Lung (tissue), 12 donors: Measurements from ENCODE around the gene PLEKHG4B. TPM values are rescaled to one million over a fixed set of nuclear protein-coding genes. Genes with fewer than 3 reads are reported as not detected.
A peak's percentile ranks its signal among the peaks of the same experiment; 100 is the strongest.

Experiments used
- ATAC-seq: fragments of 200-7000 bp; cut with Tn5 transposase; one replicate; pipeline ENCODE4 v1.9.1; 2020; ENCODE audit warnings: moderate number of reproducible peaks; ENCODE audit not compliant: insufficient read depth, low FRiP score
- DNase-seq, 3 donors: peaks; one replicate each; pipeline ENCODE4 v3.0.0-alpha.2; 2013 to 2017
- H3K27ac ChIP-seq, 2 donors: one replicate each; pipeline ENCODE4 v1.5.1; 2013; ENCODE audit warnings: mild to moderate bottlenecking in 2 of 2, moderate library complexity in 2 of 2, control low read depth in 1 of 2, inconsistent platforms in 1 of 2, low read depth in 1 of 2, low read length in 1 of 2
- H3K27me3 ChIP-seq, 3 donors: one replicate each; pipeline ENCODE4 v1.5.1; 2013; ENCODE audit warnings: low read length in 2 of 3; ENCODE audit not compliant: control insufficient read depth in 3 of 3, insufficient read depth in 3 of 3
- H3K36me3 ChIP-seq, 4 donors: one replicate each; pipeline ENCODE4 v1.5.1; 2013; ENCODE audit warnings: low read length in 4 of 4, mild to moderate bottlenecking in 1 of 4, moderate library complexity in 1 of 4; ENCODE audit not compliant: control insufficient read depth in 4 of 4, insufficient read depth in 4 of 4
- H3K4me1 ChIP-seq, 5 donors: one replicate each; pipeline ENCODE4 v1.5.1; 2013; ENCODE audit warnings: low read length in 5 of 5, mild to moderate bottlenecking in 2 of 5, moderate library complexity in 1 of 5; ENCODE audit not compliant: control insufficient read depth in 5 of 5, insufficient read depth in 5 of 5
- H3K4me3 ChIP-seq: one replicate; pipeline ENCODE4 v1.5.1; 2013; ENCODE audit warnings: mild to moderate bottlenecking, control low read depth, moderate library complexity
- H3K9ac ChIP-seq, 2 donors: one replicate each; pipeline ENCODE4 v1.5.1; 2013; ENCODE audit warnings: low read length in 2 of 2, control low read depth in 1 of 2; ENCODE audit not compliant: insufficient read depth in 1 of 2
- H3K9me3 ChIP-seq, 4 donors: one replicate each; pipeline ENCODE4 v1.5.1; 2013; ENCODE audit warnings: low read length in 3 of 4, mild to moderate bottlenecking in 1 of 4, moderate library complexity in 1 of 4; ENCODE audit not compliant: control insufficient read depth in 4 of 4, insufficient read depth in 3 of 4
- CTCF ChIP-seq: IDR thresholded peaks from 2 replicates; pipeline ENCODE4 v1.5.1; 2012; ENCODE audit warnings: mild to moderate bottlenecking; ENCODE audit errors: control extremely low read depth, extremely low read depth
- WGBS, 2 donors: extraction: QIAGEN DNeasy Blood & Tissue Kit; methylation state at CpG; one replicate each; pipeline ENCODE4 v1.1.7; 2013; 5-methylcytosine and 5-hydroxymethylcytosine counted together
- polyA plus RNA-seq, 2 donors: library from polyadenylated mRNA; stranded (reverse); fragments of 200-250 nt; gene quantifications; one replicate each; pipeline ENCODE4 v1.2.1, GENCODE V29; 2013
- total RNA-seq, 2 donors: library from RNA; depleted of rRNA in 1 of 2; stranded (reverse); fragments of >200 nt in 1 of 2; gene quantifications; one replicate each; pipeline ENCODE4 v1.2.1, GENCODE V29; 2014 to 2021
- donor health status: control.
- donor health status: control.
- donor health status: Bipolar disorder and iron deficiency.
- donor health status: healthy.
- donor health status: DM: yes; HTN: yes; CAD: no.

The PLEKHG4B gene
- total and polyA plus RNA-seq, 4 donors: 0.24 to 4.7 (median 3.0) TPM

- Histone ChIP-seq H3K36me3 (no peaks in the 10 kb centered on the region), H3K27me3 (peaks cover 0 to 7% (median 6%) of the 10 kb centered on the region in 3 donors), H3K4me3 (no peak overlapping the region), H3K9me3 (peaks cover 0 to 2% (median 0%) of the 10 kb centered on the region in 4 donors), H3K9ac (no peak overlapping the region), H3K27ac (no peak overlapping the region), H3K4me1 (peaks cover 0 to 5% (median 0%) of the 10 kb centered on the region in 5 donors)
- no peak for TF ChIP-seq CTCF
- WGBS, 2 donors: 69 to 72% methylated on average over 17 of the region's 17 CpGs
- peak in 1 of 3 donors; percentile 53 for DNase-seq
- no peak for ATAC-seq
These were observed 13.8 kb upstream of the PLEKHG4B start for GRCh38 chr5:77957-78804.

GRCh38 chr5:78805-79149 is 13.2 kb upstream of the PLEKHG4B start:
- Histone ChIP-seq H3K9ac (no peak overlapping the region), H3K36me3 (no peaks in the 10 kb centered on the region), H3K27ac (no peak overlapping the region), H3K27me3 (peaks cover 0 to 7% (median 6%) of the 10 kb centered on the region in 3 donors), H3K9me3 (peaks cover 0 to 2% (median 0%) of the 10 kb centered on the region in 4 donors), H3K4me1 (peaks cover 0 to 5% (median 0%) of the 10 kb centered on the region in 5 donors), H3K4me3 (no peak overlapping the region)
- WGBS, 2 donors: 71 to 77% methylated on average over 2 of the region's 2 CpGs
- TF ChIP-seq CTCF: no peak
- DNase-seq: no peak
- ATAC-seq: no peak

- Histone ChIP-seq H3K4me3 (no peak overlapping the region), H3K4me1 (peaks cover 0 to 5% (median 0%) of the 10 kb centered on the region in 5 donors), H3K27me3 (peaks cover 0 to 7% (median 6%) of the 10 kb centered on the region in 3 donors), H3K9me3 (peaks cover 0 to 2% (median 0%) of the 10 kb centered on the region in 4 donors), H3K27ac (no peak overlapping the region), H3K9ac (no peak overlapping the region), H3K36me3 (no peaks in the 10 kb centered on the region)
- no peak for TF ChIP-seq CTCF
- DNase-seq (no peak), ATAC-seq (no peak)
- 71 to 77% methylated on average over 10 of the region's 10 CpGs for WGBS, 2 donors
These were observed 12.7 kb upstream of the PLEKHG4B start for GRCh38 chr5:79263-79662.
